COLO829 (cell line): Measurements from ENCODE around the gene MET.
"Not testable (repeated sequence)": the region's sequence is repeated elsewhere in the genome, so short reads cannot be mapped to it uniquely, and the experiment has no call there.

Experiments
- DNase-seq: peaks from one replicate; pipeline ENCODE4 v3.0.0; 2012; ENCODE audit warnings: low spot score

Gene MET

DNA sequence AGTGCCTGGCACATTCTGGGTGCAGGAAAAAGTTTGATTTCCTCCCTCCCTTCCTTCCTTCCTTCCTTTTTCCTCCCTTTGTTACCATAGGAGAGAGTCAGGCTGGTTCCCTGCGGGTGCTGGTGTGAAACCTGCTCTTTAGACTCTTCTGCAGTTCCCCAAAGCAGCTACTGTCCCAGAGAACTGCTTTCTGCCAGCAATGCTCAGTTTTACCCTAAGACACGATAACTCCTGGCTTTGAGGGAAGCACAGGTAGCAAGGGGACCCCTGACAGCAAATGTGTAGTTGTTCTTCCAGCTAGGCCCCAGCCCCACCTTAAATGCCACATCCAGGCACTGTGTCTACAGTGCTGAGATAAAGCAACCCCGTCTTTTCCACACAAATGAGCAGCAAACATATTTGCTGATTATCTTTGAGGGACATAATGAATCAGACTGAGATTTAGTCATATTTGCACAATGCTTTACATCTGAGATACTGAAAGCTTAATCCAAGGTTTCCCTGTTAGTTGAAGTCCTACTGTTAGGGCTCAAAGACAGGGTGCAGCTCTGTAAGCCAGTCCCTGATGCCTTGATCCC, 55.5 kb downstream of the MET start:
- no peak for DNase-seq

- no peak for DNase-seq
These were observed 56.4 kb downstream of the MET start for GRCh38 chr7:116728413-116728812.

- no peak for DNase-seq
These were observed 58.4 kb downstream of the MET start for GRCh38 chr7:116730097-116731022.

- DNase-seq: no peak
These were observed 59.0 kb downstream of the MET start for GRCh38 chr7:116731023-116731395.

DNA sequence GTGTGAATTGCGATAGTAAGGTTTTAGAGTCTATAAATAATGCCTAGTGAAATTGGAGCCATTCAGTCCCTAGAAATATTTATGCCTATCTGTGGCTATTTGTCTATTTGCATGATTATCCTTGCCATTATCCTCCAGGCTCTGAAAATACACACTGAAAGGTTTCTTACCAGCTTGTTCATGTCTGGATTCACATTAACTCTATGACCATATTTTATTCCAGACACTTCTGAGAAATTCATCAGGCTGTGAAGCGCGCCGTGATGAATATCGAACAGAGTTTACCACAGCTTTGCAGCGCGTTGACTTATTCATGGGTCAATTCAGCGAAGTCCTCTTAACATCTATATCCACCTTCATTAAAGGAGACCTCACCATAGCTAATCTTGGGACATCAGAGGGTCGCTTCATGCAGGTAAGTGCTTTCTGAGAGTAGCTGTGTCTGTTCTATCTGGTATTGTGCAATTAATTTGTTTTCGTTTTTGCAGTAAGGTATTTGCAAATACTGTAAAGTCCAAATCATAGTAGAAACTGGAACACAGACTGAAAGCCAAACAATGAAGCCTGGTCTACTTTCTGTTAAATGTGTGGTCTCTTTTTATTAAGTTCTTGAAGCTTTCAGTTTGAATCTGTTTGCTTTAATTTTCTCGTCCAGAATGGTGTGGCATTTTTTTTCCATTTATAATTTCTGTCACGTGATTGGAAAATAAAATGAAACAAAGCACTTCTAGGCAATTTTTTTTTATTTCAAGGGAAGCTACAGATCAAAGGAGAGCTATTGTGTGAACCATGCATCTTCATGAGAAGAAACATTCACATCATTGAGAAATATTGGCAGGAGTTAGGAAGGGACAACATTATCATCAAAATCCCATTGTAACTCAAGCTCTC, 59.7 kb downstream of the MET start:
- no peak for DNase-seq

DNA sequence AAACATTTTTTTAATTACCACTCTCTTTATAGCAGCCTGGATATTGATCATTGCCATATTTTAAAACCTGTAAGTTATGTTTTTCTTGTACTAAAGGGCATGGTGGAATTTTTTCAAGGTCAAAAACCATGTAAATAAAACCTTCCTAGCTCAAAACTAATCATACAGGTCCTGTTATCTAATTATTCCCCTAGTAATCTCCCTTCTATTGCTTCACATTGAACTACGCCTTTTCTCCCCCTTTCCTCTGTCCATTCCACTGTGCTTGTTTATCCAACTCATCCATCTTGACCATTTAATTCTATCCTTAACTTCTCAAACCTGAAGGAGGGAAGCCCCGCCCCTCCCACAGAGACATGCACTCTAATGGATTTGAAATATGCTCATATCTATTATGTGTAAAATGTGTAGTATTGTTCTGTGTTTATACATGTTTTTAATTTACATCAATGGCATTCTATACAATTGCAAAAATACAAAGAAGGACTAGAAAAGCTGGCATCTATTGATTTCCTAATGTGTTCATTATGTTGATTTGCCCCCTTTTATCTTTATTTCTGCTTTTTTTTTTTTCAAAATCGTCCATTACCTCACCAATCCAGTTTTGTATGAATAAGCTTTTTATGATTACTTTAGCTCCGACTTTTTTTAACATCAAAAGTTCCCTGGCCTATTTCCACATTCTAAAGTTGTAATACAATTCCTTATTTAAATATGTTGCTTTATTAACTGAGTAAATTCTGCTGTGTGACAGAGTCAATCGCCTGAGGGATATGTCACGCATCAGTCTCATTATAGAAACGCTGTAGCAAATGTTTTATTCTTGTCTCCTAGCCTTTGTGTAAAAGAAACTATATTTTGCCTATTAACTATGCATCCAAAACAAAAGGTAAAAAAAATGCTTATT, 61.0 kb downstream of the MET start:
- DNase-seq: no peak

DNA sequence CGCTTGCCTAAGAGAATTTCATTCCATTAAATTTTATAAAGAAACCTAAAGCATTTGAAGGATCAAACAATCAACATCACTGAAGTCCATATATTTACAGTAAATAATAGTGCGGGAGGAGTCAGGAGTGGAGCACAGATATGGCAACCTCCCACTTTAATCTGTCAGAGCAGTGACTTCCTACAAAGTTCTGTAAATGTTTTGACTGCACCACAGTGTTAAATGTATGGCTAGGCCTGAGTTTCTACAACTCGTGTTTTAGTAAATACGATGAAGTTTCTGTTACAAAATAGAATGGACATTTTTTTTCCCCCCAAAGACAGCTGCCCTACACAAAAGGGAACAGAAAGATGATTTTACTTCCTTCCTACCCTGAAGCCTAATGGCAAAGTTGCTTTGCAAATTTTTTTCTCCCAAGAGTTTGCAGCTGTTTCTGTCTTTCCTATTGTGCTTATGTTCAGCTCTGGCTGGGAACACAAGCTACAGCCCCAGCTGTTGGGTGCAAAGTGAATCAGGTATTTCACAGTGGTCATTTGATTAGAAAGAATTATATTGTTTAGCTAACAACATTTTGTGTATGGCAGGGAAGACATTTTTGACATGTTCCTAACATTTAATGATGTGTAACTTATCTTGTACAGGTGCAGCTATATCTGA, 62.1 kb downstream of the MET start:
- no peak for DNase-seq

DNA sequence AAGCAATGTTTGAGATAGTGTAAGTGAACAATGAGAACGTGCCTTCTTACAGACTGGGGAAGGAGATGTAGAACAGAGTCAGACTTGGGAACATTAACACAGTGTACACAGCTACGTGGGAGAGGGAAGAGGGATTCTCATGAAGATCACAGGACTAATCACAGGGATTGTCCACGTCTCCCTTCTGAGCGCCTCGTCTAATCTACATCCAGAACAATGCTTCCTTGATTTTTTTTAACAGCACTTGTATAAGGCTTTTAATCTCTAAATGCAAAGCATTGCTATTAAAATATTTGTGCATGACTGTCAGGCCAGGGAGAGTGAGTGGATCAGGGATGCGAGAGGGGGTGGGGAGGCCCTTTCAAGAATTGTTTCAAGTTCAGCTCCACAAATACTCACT, 62.7 kb downstream of the MET start:
- DNase-seq: peak; percentile 87

DNA sequence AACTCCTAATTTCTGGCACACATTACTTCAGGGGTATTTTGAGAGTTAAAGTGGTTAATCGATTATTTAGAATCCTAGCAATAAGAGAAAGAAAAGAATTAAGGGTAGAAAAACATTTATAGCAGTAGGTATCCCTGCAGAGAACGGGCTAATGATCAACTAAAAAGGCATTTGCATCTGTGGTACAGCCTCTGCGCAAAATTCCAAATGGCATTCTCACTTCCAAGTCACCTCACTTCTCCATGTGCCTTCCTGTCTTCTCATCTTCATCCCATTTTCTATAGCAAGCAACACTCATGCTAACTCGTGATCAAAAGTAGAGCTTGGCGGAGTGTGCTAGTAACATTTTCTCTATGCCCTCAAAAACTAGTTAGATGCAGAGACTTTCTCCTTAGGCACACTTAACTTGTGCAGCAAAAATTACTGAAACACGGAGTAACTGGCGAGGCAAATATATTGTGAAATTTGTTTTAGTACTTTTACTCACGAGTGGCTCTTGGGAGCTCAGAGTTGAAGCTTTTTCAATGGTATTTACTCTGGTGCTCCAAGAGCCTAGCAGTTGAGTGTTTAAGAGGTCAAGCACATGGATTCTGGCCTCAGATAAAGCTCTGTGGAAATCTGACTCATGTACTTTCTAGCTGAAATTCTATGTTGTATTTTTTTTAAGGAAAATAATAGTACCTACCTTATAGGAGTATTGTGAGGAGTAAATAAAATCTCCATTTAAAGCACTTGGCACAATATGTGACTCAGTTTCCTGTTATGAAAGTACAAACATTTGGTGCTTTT, 65.1 kb downstream of the MET start:
- no peak for DNase-seq

DNA sequence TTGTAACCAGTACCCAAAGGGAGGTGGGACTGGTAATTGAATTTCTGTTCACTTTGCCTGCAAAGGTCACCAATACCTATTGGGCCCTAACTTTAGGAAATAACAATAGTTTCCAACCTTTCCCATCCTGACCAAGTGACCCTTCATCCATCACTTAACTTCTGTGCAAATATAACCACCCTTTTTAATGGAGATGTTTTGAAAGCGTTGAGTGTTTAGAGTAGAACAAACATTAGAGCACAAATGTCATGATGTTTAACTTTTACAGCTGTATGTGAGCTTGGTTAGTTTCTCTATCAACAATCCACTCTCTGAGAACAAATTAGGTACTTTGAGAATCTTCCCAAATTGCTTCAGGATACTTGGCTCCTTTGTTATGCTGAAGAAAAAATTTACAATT, 66.4 kb downstream of the MET start:
- no peak for DNase-seq

DNA sequence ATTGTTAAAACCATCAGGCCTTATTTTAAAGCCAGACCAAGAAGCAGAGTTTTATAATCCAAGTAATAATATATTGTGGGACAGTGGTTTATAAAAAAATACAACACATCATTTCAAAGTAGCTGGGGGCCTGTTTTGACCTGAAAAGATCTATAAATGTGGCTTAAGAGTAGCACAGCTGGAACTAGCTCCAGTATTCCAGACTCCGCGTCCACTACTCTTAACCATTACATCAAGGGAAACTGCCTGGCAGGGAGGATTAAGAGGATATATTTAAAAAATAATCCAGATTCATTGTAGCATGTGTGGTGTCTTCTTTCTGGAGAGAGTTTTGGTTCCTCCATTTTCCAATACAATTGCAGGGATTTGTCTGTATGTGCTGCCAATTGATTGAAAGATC, 67.3 kb downstream of the MET start:
- DNase-seq: no peak

- no peak for DNase-seq
These were observed 68.2 kb downstream of the MET start for GRCh38 chr7:116740231-116740630.

- DNase-seq: no peak
These were observed 68.9 kb downstream of the MET start for GRCh38 chr7:116740755-116741462.

DNA sequence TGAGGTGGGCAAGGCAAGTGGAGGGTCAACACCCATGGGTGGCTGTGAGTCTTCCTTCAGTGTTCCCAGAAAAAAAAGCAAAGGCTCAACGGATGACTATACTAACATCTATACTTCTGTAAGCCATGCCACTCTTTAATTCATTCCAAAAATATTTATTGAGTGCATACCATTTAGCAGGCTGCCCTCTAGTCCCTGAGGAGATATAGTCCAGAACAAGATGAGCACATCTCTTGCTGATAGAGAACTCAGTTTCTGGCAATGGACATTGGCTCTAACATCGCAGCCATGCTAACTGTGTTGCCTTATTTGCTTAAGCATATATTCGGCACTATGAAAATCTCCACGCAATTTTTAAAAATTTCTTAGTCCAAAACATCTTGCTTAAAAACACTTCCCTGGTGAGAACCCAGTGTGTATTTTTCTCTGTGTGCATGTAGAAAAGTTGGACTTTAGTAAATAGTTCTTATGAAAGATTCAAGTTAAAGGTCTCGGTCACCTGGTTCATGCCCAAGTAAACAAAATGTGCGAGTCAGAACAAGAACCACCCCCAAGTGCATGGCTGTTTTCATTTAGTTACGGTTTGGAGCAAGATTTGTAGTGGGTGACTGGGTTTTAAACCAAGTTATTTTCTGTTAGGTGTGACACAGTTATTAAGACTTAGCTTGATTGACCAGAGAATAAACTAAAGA, 69.8 kb downstream of the MET start:
- DNase-seq: no peak

GRCh38 chr7:116742641-116743040, 70.6 kb downstream of the MET start:
- DNase-seq: no peak

GRCh38 chr7:116743835-116744234, 71.8 kb downstream of the MET start:
- DNase-seq: not testable (repeated sequence)

DNA sequence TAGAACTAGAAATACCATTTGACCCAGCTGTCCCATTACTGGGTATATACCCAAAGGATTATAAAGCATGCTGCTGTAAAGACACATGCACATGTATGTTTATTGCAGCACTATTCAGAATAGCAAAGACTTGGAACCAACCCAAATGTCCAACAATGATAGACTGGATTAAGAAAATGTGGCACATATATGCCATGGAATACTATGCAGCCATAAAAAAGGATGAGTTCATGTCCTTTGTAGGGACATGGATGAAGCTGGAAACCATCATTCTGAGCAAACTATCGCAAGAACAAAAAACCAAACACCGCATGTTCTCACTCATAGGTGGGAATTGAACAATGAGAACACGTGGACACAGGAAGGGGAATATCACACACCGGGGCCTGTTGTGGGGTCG, 74.4 kb downstream of the MET start:
- DNase-seq: not testable (repeated sequence)

DNA sequence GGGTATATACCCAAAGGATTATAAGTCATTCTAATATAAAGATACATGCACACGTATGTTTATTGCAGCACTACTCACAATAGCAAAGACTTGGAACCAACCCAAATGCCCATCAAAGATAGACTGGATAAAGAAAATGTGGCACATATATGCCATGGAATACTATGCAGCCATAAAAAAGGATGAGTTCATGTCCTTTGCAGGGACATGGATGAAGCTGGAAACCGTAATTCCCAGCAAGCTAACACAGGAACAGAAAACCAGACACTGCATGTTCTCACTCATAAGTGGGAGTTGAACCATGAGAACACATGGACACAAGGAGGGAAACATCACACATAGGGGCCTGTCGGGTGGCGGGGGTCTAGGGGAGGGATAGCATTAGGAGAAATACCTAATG, 79.1 kb downstream of the MET start:
- not testable (repeated sequence) for DNase-seq
